Measurements from ENCODE around the gene KIF21B. TPM values are rescaled to one million over a fixed set of nuclear protein-coding genes. Genes with fewer than 3 reads are reported as not detected.
A peak's percentile ranks its signal among the peaks of the same experiment; 100 is the strongest.
"Not testable (repeated sequence)": the region's sequence is repeated elsewhere in the genome, so short reads cannot be mapped to it uniquely, and the experiment has no call there.

Gene KIF21B
- total RNA-seq, 1 donor from 2014 or later = 2.0 TPM

DNA sequence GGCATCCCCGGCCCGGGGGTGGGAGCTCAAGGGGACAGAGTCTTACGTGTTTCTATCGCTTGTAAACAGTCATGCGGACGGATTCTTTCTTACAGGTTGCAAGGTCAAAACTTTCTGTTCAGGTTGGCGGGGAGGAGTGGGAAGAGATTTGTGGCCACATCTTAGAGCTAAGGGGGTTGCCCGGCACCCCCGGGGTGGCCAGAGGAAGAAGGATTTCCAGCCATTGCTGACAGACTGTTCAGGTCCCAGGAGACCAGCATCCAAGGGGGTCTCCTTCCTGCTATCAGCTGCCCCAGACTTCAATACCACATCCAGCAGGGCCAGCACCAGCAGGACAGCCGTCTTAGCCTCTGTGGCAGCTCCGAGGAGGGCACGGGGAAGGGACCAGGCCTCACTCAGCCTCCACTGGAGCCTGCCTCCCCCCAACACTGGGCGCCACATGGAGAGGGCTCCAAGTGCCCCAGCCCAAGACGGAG lies 52.0 kb downstream of the KIF21B start:
- no peak for DNase-seq (ENCODE audit: low read depth in 2 of 2)

DNA sequence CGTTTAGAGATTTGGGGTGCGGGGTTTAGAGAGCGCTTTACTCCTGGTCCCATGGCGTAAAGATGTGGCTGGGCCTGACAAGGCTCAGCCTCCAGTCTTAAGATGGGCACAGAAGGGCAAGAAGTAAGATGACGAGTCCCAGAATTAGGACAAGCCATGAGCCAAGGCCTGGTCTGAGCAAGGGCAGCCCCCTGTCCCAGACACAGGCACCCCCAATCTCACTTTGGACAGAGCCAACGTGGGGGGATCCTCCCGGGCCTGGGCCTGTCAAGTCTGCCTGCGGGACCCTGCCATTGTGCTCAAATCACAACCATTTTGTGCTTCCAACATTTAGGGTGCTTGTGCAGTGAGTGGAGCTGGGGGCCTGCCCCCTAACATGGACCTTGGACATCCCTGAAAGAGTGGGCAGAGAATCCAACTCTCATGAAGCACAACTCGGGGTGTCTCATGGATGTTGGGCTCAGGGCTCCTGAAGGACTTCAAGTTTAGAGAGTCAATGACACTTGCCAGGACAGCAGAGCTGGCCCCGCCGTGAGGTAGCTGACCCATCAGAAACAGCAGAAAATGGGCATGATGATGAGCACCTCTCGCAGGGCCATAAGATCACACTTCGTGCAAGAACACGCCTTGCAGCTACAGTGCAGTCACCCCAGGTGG lies 52.6 kb downstream of the KIF21B start:
- DNase-seq (ENCODE audit: low read depth in 2 of 2) = no peak

DNA sequence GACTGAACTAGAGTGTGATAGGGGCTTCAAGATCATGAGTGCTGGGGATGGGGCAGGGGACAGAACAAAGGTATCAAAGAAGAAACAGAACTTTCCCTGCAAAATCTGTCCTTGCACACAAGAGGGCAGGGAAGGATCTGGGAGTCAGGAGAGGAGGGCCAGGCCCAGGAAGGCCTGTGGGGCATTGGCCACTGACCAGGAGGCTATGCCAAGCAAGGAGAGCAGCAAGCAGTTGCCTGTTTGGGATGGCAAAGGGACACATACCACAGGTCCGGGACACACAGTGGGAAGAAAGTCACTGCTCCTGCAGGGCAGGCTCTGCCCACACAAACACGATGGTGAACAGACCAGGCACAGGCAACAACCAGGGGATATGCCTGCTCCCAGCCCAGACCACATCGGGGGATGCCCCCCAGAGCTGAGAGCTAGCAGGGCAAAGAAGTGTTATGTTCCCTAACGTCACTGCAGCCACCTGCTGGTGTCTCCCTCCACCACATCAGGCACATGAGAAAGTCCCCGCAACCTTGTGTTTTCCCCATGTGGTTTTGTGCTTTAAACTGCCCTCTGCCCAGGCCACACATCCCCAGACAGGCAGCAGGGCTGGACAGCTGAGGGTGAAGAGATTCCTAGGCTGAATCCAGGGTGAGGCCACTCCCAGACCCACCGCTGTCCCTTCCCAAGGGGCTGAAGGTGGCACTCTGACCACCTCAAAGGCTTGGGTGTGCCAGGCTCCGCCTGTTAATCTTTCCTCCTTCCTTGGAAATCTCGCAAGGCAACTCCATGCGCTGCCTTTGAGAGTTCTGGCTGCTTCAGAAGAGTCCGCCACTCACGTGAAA lies 53.6 kb downstream of the KIF21B start:
- no peak for DNase-seq (ENCODE audit: low read depth in 2 of 2)

DNA sequence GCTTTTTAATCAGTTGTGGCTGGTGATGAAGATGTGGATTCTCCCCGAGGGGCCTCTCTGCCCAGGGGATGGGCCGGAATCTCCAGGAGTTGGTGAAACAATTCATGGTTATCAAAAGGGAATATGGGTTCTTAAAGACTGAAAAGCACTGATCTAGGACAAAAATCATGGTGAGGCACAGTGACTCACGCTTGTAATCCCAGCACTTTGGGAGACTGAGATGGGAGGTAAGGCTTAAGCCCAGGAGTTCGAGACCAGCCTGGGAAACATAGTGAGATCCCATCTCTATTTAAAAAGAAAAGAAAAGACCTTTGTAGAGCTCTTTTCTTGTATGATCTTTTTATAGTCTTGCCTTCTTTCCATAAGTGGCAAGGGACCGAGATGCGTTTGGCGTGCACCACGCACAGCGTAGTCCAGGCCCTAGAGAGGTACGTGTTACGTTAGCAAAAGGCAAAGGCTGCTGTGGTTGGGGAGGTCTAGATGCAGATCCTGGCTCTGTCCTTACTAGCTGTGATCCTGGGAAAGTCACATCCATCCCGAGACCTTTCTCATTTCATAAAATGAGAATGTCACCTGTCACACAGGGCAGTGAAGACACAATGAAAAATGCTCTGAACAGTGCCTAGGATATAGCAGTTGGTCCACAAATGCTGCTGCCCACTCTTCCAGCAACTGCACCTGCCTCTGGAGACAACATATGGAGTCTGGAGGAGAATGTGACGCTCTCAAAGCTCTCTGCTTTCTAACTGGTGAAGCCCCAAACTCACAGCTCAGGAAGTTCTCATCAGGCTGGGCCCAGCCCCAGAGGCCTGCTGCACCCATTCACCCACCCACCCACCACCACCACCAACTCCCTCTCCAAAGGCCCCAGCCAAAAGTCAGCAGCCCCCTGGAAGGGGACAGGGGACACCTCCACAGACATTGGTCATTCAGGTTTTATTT lies 54.8 kb downstream of the KIF21B start:
- no peak for DNase-seq (ENCODE audit: low read depth in 2 of 2)

DNA sequence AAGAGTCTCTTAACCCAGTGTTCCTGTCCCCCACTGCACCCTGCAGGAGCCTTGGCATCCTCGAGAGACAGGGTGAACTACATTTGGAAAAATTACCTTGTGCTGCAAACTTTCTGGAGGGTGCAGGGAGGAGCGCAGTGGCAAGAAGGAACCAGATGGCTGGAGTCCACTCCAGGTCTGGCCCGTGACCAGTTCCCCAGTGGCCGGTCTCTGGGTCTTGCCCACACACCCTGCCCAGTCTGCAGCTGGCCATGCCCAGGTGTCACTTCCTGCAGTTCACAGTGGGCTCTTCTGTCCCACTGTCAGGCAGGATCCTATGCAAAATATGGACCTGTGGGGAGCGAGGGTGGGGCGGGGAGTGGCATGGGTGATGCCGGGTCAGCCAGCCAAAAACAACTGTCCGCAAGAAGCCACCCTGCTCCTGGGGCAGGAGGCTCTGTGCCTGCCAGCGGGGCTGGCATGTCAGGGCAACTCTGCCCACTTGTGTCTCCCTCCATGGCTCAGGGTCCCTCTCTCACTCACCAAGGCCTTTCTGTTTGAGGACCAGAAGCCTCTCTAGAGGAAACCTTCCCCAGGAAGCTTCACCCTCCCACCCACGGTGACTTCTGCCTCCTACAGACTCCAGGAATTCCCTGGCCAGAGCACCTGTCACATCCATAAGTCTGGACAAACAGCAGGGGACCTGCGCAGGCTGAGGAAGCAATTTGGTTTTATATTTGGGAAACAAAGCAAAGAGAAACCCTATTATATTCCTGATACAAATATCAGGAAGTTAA lies 55.6 kb downstream of the KIF21B start:
- no peak for DNase-seq (ENCODE audit: low read depth in 2 of 2)

DNA sequence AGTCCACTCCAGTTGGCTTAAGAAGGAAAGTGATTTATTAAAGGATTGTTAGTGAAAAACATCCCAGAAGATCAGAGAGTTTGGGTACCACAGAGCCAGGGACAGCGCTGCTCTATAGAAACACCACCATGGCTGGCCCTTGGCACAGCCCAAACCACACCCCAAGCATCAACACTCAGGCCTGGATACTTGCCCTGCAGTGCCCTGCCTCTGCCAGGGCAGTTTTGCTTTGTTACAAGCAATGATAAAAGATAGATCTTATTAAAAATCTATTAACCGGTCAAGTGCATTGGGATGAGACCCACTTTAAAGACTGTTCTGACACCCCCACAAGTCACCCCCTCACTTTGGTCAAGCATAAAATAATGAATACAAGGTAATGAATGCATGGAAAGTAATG lies 56.6 kb downstream of the KIF21B start:
- DNase-seq (ENCODE audit: low read depth in 2 of 2) = no peak

DNA sequence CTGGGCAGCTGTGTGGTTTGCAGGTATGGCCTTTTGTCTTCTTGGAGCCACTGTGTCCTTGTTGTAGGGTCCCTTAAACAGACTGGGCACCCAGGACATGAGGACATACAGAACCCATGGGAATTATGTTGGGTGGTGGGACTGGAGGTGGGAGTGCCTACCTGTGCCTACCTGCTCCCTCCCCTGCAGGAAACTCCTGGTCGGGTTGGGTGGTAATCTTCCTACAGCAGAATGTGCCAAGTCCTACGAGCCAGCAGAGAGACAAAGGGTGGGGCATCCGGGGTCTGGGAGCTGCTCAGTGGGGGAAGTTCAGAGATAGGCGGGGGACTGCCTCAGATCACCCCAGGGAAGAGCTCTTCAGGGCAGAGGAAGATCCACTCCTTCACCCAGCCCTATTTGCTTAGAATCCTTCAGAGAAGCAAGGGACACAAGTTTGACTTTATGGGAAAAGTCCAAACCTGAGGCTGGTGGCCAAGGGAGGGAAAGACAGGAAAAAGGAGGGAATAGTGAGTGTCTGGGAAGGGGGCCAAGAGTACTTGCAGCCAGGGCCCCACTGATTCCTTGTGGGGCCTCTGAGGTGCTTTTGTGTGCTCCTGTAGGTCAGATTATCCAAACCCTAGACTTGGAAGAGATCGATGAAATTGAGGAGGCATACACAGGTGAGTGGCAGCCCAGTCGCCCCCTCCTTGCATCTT lies 58.3 kb downstream of the KIF21B start:
- no peak for DNase-seq (ENCODE audit: low read depth in 2 of 2)

DNA sequence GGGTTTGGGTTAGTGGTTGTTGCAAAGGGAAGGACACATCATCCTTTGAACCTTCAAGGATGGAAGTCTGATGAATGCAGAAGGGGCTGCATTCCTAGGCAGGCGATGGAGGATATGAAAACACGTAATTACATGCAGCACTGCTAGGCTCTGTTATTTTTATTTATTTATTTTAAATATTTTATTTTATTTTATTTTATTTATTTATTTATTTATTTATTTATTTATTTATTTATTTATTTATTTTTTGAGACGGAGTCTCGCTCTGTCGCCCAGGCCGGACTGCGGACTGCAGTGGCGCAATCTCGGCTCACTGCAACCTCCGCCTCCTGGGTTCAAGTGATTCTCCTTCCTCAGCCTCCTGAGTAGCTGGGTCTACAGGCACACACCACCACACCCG lies 59.6 kb downstream of the KIF21B start:
- DNase-seq (ENCODE audit: low read depth in 2 of 2) = not testable (repeated sequence)

DNA sequence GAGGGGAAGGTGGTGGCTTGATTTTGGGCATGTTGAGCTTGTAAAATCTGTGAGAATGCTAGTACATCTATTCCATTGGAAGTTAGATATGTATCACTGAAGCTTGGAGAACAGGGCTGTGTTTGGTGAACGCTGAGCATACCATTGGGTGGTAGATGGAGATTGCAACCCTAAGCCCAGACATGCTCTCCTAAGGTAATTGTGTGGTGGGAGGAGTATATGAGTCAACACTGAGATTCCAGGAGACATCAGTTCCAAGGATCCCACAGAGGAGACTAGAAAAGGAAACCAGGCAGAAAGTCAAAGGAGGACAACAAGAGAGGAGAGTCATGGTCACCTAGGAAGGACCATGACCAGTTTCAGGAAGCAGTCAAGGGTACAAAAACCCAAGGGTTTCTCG lies 60.4 kb downstream of the KIF21B start:
- no peak for DNase-seq (ENCODE audit: low read depth in 2 of 2)

DNA sequence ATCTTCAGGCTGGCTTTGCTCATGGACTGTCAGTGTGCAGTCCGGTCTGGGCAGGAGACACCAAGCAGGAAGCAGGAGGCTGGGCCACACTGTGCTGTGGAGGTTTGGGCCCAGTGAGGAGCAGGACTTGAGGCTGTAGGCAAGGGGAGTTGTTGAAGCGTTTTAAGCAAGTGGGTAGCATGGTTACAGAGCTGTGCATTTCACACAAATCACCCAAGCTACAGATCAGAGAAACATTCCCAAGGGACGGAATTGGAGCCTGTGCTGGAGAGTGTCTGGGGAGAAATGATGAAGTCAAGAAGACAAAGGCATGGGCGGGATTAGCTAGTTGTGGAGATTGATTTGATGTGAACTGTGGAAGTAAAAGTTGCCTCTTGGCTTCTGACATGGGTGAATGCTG lies 60.9 kb downstream of the KIF21B start:
- DNase-seq (ENCODE audit: low read depth in 2 of 2) = no peak

DNA sequence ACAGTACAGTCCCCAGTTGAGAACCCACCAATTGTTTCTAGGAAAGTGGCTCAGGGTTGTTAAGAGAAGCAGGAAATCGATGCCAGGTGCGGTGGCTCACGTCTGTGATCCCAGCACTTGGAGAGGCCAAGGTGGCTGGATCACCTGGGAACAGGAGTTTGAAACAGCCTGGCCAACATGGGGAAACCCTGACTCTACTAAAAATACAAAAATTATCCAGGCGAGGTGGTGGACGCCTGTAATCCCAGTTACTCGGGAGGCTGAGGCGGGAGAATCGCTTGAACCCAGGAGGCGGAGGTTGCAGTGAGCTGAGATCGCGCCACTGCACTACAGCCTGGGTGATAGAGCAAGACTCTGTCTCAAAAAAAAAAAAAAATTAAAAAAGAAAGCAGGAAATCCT lies 61.4 kb downstream of the KIF21B start:
- not testable (repeated sequence) for DNase-seq (ENCODE audit: low read depth in 2 of 2)

DNA sequence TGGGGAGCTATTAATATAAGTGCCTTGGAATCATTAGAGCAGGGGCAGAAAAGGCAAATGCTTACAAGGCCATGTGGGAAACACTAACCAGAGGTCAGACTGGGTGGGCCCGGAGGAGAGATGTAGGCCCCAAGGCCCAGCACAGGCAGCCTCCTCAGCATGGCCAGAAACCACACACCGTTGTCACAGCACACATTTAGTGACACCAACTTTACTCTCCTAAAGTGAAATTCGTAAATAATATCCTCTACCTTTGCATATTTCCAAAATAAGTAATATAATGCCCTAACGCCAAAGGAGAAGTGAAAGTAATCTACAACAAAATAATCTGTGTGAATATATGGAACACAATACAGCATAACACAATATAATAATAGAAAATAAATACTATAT lies 62.6 kb downstream of the KIF21B start:
- DNase-seq (ENCODE audit: low read depth in 2 of 2) = no peak

DNA sequence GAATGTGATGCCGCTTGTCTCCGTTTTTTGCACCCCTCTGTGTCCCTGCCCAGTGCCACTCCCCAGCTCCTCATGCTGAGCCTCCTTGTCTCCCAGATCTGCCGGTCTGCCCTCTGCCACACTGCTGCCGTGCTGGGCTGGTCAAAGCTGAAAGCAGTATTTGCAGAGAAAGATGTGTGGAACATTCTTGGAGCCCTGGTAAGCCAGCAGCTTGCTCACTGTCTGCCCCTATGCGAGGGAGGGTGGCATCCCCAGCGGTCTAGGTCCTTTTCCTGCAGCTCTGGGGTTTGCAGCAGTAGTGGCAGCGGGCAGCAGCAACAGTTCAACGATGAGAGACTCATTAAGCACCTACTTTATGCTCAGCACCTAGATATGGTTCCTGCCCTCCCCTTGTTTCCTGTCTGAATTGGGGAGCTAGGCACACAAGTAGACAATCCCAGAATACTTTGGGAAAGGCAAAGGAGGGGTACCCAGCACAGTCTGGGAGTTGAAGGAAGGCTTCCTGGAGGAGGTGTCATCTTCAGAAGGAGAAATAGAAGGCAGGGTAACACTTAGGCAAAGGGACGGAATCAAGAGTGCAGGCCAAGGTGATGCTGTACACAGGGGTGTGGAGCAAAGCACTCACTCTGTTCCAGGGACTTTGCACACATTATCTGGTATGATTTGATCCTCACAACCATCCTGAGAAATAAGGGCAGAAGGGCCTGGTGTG lies 63.1 kb downstream of the KIF21B start:
- DNase-seq (ENCODE audit: low read depth in 2 of 2) = no peak

DNA sequence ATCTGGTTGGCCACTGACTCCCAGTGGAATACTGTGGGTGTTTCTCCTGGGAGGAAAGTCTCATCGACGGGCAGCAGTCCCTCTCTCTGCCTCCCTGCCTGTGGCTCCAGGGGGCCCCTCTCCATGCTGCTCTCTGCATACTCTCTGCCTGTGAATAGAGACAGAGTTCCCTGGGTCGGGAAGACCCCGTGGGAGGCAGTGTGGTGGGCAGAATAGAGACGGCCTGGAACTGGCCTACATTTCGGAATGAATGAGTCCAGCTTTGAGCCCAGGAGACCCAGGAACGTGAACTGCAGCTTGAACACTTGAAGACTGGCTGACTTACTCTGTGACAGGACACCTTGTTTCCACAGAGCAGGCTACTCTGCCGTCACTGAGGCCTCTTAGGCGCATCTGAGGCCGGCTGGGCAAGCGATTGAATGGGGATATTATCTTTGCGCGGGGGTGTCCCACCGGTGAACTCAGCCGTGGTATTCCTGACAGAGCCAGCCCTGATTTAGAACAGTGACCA lies 64.0 kb downstream of the KIF21B start:
- no peak for DNase-seq (ENCODE audit: low read depth in 2 of 2)

DNA sequence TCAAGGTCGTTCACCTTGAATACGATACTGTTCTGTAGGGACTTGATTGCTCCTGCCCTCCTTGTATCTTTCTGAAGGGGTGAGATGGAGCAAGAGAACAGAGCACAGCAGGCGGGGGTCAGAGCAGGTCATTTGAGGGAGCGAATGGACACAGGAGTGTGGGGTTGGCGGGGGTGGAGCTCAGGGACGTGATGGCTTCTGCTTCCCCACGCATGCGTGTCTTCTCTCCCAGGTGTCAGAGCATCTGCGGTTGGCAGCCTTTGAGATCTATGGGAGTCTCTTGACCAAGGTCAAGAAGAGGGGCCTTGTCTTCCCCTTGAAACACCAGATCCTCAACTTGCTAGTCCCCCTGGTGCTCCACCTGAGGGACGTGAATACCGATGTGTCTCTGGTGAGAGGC lies 64.9 kb downstream of the KIF21B start:
- no peak for DNase-seq (ENCODE audit: low read depth in 2 of 2)

DNA sequence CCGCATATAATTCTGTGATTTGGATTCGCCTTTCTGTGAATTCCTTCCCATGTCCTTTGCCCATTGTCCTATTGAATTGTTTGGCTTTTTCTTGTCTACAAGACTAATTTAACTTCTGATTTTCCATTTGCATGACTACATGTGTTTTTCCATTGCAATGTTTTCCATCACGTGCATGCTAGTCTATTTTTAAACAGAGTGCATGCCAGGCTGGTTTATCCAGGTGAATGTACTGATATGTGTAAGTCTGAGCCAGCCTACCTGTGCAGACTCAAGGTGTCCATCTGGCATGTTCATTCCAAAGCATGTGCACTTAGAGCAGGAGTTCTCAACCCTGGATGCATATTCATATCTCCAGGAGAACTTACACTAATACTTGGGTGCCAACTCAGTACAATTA lies 69.1 kb downstream of the KIF21B start:
- DNase-seq (ENCODE audit: low read depth in 2 of 2) = peak in 1 of 2 donors; percentile 65

DNA sequence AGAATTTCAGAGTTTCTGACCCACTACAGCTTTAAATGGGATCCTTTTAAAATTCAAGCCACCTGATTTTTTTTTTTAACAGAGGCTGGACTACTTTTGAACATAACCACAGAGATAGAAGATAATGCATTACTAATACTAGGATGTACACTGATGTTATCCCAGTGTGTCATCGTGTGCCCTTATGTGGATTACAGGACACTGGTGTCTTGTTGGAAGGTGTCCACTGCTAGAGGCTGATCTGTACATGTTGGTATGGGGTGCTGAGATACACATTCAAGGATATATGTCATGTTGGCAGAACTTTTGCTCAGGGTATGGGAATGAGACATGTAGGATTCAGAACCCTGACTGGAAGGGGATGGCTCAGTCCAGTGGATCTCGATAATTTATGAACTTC lies 72.5 kb downstream of the KIF21B start:
- DNase-seq (ENCODE audit: low read depth in 2 of 2) = no peak

DNA sequence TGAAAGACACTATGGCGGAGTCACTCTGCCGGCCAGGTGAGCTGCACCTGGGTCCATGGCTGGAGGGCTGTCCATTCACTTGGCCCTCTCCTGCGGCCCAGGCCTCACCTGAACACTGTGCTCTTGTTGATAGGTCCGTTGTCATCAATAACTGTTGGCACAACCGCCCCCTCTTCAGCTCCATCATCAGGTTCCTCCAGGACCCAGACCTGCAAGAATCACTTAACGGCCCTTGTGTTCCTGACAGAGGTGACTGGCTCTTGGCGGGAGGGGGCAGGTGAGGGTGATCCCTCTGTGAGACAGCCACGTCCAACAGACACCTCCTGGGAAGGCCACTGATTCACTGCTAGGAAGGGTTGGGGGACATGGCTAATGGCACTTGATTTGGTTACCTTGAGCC lies 73.9 kb downstream of the KIF21B start:
- no peak for DNase-seq (ENCODE audit: low read depth in 2 of 2)

DNA sequence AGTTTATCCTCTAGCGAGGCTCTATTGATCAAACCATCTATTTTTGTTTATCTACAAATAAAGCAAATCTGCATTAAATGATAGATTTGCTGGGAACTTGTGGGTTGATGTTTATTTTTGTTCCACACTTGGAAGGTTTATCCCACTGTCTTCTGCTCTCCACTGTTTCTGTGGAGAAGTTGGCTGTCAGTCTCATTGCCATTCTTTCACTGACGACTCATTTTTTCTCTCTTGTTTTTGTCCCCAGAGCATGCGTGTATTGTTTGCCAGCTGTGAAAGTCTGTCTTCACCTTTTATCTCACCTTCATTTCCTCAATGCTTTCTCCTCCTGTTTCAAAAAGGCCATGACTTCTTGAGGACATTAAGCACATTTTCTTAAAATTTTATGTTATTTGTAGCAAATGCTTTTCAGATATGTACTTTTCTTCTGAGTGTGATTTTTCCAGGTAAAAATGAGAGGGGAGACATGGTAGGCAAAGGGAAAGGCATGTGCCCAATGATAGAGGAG lies 76.4 kb downstream of the KIF21B start:
- DNase-seq (ENCODE audit: low read depth in 2 of 2) = no peak
